Stomach (tissue), 4 donors: Measurements from ENCODE around the gene METTL17.

ENCODE experiments used
- EP300 ChIP-seq: sonication (generic); formaldehyde crosslinking; IDR thresholded peaks from one replicate; pipeline ENCODE4 v1.6.1; 2017; ENCODE audit warnings: antibody characterized with exemption
- POLR2AphosphoS5 ChIP-seq, 3 donors: sonication (generic); formaldehyde crosslinking; IDR thresholded peaks; one replicate each; pipeline ENCODE4 v1.6.1; 2016; ENCODE audit warnings: antibody characterized with exemption in 3 of 3
- TF ChIP-seq, protein P1 (sequence below), 7 experiments: fragments of 450-650 bp in 4 of 7; fragments of 200-600 bp in 3 of 7; sonication (generic) in 3 of 7; IDR thresholded peaks; one replicate each; pipeline ENCODE4 v1.5.1; 2016 to 2019; ENCODE audit warnings: antibody characterized with exemption in 7 of 7, control low read depth in 2 of 7, mild to moderate bottlenecking in 1 of 7

DNA sequence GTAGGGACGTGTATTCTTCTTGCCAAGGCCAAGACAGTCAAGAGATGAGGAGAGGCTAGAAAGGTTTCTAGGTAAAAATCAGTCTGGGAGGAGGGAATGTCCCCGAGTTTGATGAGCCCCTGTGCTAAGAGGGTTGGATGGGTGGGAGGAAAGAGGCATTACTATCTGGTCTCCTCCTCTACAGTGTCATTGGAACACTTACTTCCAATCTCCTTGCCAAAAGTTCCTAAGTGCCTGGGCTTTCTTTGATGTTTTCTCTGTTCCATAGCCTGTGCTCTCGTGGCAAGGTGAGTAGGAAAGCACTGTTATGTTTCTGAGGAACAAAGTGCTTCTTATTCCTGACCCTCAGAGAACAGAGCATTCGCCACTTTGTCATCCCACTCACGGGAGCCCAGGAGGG, 44.9 kb downstream of the METTL17 start, which contains the start of gene RNASE13:
- TF ChIP-seq, protein P1, sequence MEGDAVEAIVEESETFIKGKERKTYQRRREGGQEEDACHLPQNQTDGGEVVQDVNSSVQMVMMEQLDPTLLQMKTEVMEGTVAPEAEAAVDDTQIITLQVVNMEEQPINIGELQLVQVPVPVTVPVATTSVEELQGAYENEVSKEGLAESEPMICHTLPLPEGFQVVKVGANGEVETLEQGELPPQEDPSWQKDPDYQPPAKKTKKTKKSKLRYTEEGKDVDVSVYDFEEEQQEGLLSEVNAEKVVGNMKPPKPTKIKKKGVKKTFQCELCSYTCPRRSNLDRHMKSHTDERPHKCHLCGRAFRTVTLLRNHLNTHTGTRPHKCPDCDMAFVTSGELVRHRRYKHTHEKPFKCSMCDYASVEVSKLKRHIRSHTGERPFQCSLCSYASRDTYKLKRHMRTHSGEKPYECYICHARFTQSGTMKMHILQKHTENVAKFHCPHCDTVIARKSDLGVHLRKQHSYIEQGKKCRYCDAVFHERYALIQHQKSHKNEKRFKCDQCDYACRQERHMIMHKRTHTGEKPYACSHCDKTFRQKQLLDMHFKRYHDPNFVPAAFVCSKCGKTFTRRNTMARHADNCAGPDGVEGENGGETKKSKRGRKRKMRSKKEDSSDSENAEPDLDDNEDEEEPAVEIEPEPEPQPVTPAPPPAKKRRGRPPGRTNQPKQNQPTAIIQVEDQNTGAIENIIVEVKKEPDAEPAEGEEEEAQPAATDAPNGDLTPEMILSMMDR (IDR thresholded peaks at IDR 0.05) = no peak
- no peak for TF ChIP-seq POLR2AphosphoS5 (IDR thresholded peaks at IDR 0.05)
- TF ChIP-seq EP300 = no peak
